Measurements from ENCODE around the gene KPTN.
A peak's percentile ranks its signal among the peaks of the same experiment; 100 is the strongest.
"Not testable (repeated sequence)": the region's sequence is repeated elsewhere in the genome, so short reads cannot be mapped to it uniquely, and the experiment has no call there.

Gene KPTN

DNA sequence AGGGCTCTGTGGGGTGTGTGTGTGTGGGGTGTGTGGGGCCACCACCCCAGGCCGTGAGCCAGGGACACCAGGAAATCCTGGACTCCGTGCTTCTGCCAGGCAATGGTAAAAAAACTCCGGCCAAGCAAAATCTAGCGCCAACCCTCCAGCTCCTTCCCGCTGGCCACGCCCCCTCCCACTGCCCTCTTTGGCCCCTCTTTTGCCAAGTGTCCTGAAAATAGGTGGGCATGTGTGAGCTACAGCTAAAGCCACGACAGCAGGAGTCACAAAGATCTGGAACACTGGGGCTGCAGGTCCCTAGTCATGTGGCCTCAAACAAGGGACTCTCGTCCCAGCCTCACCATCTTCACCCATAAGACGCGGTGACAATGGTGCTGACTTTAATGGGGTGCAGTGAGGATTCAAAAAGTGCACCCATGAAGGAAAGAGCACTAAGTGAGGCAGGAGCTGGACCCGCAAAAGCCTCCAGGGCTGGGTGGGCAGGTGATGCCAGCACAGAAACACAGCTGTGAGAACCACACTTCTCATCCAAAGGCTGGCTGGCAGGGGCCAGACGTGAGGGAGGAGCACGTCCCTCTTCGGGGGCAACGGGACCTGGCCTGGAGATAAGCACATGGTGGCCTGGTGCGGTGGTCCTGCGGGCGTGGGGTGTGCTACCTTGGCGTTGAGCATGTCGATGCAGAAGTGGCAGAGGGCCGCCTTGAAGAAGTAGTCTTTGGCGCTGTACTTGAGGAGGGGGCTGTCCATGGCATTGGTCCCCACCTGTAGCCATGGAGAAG lies 7.5 kb upstream of the KPTN start:
- Mint-ChIP-seq H3K4me1 (ENCODE audit: low read depth) (peaks cover 19% of the 10 kb centered on the region), H3K9me3 (no peaks in the 10 kb centered on the region), H3K4me3 (no peak overlapping the region), H3K27me3 (no peaks in the 10 kb centered on the region), H3K27ac (no peak overlapping the region), H3K36me3 (ENCODE audit: low read depth) (peaks cover 97% of the 10 kb centered on the region)
- intact Hi-C loops (cut with micrococcal nuclease) = no loop called here

- intact Hi-C loops (cut with micrococcal nuclease) = no loop called here
Observed at GRCh38 chr19:47490847-47491246, 6.8 kb upstream of the KPTN start.

DNA sequence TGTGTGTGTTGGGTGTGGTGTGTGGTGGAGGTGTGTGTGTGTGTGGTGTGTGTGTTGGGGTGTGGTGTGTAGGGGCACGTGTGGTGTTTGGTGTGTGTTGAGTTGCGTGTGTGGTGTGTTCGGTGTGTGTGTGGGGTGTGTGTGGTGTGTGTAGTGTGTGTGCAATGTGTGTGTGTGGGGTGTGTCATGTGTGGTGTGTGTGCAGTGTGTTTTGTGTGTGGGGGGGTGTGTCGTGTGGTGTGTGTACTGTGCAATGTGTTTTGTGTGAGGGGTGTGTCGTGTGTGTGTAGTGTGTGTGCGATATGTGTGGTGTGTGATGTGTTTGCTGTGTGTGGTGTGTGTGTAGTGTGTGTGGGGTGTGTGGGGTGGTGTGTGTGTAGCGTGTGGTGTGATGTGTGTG lies 6.0 kb upstream of the KPTN start:
- H3K27ac Mint-ChIP-seq = no peak overlapping the region
- H3K4me1 Mint-ChIP-seq (ENCODE audit: low read depth) = peaks cover 21% of the 10 kb centered on the region
- H3K27me3 Mint-ChIP-seq = no peaks in the 10 kb centered on the region
- peaks cover 87% of the 10 kb centered on the region for H3K36me3 Mint-ChIP-seq (ENCODE audit: low read depth)
- no peaks in the 10 kb centered on the region for H3K9me3 Mint-ChIP-seq
- intact Hi-C loops (cut with micrococcal nuclease) = no loop called here
- no peak overlapping the region for H3K4me3 Mint-ChIP-seq

More at GRCh38 chr19:47490847-47491246, 6.8 kb upstream of the KPTN start:
- Mint-ChIP-seq H3K27me3 (no peaks in the 10 kb centered on the region), H3K4me3 (no peak overlapping the region), H3K27ac (no peak overlapping the region), H3K4me1 (ENCODE audit: low read depth) (peaks cover 19% of the 10 kb centered on the region), H3K9me3 (no peaks in the 10 kb centered on the region), H3K36me3 (ENCODE audit: low read depth) (peaks cover 90% of the 10 kb centered on the region)

DNA sequence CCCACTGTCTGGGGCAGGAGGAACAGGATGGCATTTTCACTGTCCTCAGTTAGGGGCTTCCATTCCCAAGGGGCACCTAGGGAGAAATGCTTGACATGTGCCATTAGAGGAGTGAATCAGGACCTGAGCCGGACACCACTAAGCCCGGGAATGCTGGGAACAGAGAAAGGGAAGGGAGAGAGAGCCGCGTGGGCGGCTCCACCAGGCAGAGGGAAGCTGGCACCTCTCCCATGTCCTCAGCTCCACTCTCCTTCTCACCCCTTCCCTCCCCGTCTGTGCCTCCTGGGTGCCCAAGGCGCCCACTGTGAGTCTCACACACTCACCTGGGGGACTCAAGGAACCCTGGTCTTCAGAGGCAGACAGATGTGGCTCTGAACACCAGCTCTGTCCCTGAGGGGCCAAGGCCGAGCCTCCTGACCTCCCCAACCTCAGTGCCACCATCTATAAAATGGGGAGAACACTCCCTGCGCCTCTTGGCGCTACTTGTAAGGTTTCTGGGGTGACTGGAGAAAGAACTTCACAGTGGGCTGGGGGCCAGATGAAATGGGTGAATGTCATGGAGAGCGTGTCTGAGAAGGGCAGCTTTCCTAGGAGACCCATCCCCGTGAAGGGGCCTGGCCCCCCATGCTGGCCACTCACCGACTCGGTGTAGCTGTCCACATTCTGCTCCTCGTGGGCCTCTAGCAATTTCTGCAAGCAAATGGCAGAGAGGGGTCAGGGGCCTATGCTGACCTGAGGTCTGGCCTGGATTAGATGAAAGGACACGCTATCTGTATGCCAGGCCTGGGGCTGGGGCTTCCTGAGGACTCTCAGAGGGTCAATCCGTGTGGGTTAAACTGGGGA lies 5.3 kb upstream of the KPTN start:
- H3K4me3 Mint-ChIP-seq = no peak overlapping the region
- no peaks in the 10 kb centered on the region for H3K9me3 Mint-ChIP-seq
- intact Hi-C loops (cut with micrococcal nuclease) = loop anchor here (10.0 kb wide), 1 partner anchor 54 kb away; no protein-coding TSS in a partner anchor
- H3K27me3 Mint-ChIP-seq = no peaks in the 10 kb centered on the region
- H3K27ac Mint-ChIP-seq = no peak overlapping the region
- H3K4me1 Mint-ChIP-seq (ENCODE audit: low read depth) = peaks cover 28% of the 10 kb centered on the region
- peaks cover 82% of the 10 kb centered on the region for H3K36me3 Mint-ChIP-seq (ENCODE audit: low read depth)

DNA sequence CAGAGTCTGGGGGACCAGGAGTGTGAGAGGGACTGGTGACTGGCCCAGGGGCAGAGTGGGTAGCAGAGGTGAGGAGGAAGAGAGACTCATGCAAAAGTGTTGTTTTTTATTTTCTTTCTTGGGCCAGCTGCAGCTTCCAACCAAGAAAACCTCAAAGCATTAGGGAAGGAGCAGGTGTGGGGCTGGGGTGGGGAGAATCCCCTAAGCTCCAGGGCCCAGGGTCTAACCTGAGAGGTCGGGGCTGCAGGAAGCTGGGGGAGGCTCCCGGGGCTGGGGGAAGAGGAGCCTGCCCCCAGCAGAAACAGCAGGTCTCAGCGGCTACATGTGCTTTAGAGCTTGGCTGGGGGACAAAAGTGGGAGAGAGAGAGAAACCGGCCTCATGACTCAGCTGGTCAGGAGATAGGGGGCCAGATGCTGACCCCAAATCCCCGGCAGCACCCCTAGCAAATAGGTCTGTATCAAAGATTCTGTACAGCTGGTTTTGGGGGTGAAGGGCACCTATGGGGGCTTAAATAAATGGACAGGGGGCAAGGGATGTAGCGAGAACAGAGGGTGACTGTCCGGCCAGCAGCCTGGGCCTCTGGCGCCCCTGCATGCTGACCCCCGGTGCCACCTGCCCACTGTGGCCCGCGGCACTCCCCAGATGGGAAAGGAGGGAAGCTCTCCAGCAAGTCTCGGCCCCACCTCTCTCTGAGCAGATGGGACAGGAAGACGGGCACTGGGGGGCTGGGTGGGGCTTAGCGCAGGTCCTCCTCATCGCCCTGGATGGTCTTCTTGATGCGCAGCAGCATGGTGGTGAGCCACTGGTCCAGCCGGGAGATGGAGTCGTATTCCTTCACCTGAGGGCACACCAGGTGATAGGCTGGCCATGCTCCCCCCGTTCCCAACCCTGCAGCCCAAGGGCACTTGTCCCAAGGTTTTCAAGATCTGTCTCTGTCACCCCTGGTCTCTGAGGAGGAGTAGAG lies 3.8 kb upstream of the KPTN start:
- H3K4me3 Mint-ChIP-seq = no peak overlapping the region
- no peaks in the 10 kb centered on the region for H3K9me3 Mint-ChIP-seq
- H3K4me1 Mint-ChIP-seq (ENCODE audit: low read depth) = peaks cover 41% of the 10 kb centered on the region
- H3K27me3 Mint-ChIP-seq = no peaks in the 10 kb centered on the region
- no peak overlapping the region for H3K27ac Mint-ChIP-seq
- H3K36me3 Mint-ChIP-seq (ENCODE audit: low read depth) = peaks cover 74% of the 10 kb centered on the region
- intact Hi-C loops (cut with micrococcal nuclease) = loop anchor here (10.0 kb wide), 1 partner anchor 53 kb away; no protein-coding TSS in a partner anchor

GRCh38 chr19:47486900-47487299 lies 2.9 kb upstream of the KPTN start:
- intact Hi-C loops (cut with micrococcal nuclease) = loop anchor here (10.0 kb wide), 1 partner anchor 52 kb away; no protein-coding TSS in a partner anchor
- no peak overlapping the region for H3K4me3 Mint-ChIP-seq
- peaks cover 65% of the 10 kb centered on the region for H3K36me3 Mint-ChIP-seq (ENCODE audit: low read depth)

DNA sequence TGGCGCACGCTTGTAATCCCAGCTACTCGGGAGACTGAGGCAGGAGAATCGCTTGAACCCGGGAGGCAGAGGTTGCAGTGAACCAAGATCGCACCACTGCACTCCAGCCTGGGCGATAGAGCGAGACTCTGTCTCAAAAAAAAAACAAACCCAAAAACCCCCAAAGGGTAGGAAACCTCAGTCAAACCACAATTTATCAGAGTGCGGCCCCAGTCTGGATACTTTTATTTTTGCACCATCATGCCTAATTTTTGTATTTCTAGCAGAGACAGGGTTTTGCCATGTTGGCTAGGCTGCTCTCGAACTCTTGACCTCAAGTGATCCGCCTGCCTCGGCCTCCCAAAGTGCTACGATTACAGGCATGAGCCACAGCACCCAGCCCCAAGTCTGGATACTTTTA lies 2.2 kb upstream of the KPTN start:
- H3K4me3 Mint-ChIP-seq, H3K27ac Mint-ChIP-seq, H3K27me3 Mint-ChIP-seq, H3K9me3 Mint-ChIP-seq: not testable (repeated sequence)
- peaks cover 58% of the 10 kb centered on the region for H3K36me3 Mint-ChIP-seq (ENCODE audit: low read depth)
- intact Hi-C loops (cut with micrococcal nuclease) = loop anchor here (10.0 kb wide), 1 partner anchor 51 kb away; no protein-coding TSS in a partner anchor
- peaks cover 41% of the 10 kb centered on the region for H3K4me1 Mint-ChIP-seq (ENCODE audit: low read depth)

More at GRCh38 chr19:47486900-47487299, 2.9 kb upstream of the KPTN start:
- peaks cover 41% of the 10 kb centered on the region for H3K4me1 Mint-ChIP-seq (ENCODE audit: low read depth)
- no peaks in the 10 kb centered on the region for H3K9me3 Mint-ChIP-seq
- no peaks in the 10 kb centered on the region for H3K27me3 Mint-ChIP-seq
- H3K27ac Mint-ChIP-seq = no peak overlapping the region

DNA sequence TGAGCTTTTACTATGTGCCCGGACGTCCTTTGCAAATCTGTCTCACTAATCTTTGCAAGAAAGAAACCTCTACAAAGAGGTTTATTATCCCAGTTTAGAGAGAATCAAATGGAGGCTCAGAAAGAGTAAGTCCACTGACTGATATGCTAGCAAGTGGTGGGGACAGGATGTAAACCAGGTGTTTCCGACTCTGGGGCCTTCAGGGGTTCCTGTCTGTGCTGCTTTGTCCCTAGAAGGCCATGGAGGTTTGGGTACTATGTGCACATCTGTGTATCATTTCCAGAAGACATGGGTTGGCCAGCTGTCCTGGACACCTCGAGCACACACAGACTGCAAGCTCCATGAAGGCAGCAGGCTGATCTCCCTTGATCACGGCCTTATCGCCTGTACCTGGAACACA lies 1.2 kb upstream of the KPTN start:
- H3K27ac Mint-ChIP-seq = peak overlapping the region; percentile 99
- no peak overlapping the region for H3K4me3 Mint-ChIP-seq
- peaks cover 6% of the 10 kb centered on the region for H3K27me3 Mint-ChIP-seq
- H3K36me3 Mint-ChIP-seq (ENCODE audit: low read depth) = peaks cover 48% of the 10 kb centered on the region
- intact Hi-C loops (cut with micrococcal nuclease) = loop anchor here (10.0 kb wide), 1 partner anchor 50 kb away; no protein-coding TSS in a partner anchor
- H3K4me1 Mint-ChIP-seq (ENCODE audit: low read depth) = peaks cover 49% of the 10 kb centered on the region
- no peaks in the 10 kb centered on the region for H3K9me3 Mint-ChIP-seq

DNA sequence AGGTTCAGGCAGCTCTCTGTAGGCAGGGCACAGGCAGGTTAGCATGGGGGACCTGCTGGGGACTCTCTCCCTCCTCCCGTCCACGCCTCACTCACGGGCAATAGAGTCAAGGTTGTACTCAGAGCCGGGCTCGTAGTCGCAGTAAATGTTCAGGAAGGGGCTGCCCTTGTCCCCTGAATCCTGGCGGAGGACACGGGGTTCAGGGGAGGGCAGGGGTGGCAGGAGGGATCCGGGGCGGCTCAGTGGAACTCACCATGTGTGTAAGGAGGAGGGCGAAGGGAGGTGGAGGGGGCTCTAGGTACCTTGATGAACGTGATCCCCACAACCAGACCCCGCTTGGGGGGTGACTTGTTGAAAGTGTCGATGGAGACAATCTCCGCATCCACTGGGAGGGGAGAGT lies 819 bp downstream of the KPTN start:
- Mint-ChIP-seq H3K4me1 (ENCODE audit: low read depth) (peaks cover 41% of the 10 kb centered on the region), H3K36me3 (ENCODE audit: low read depth) (peaks cover 28% of the 10 kb centered on the region), H3K4me3 (no peak overlapping the region), H3K27me3 (peaks cover 8% of the 10 kb centered on the region), H3K27ac (peak overlapping the region; percentile 99), H3K9me3 (no peaks in the 10 kb centered on the region)
- intact Hi-C loops (cut with micrococcal nuclease) = loop anchor here (10.0 kb wide), 1 partner anchor 48 kb away; no protein-coding TSS in a partner anchor

DNA sequence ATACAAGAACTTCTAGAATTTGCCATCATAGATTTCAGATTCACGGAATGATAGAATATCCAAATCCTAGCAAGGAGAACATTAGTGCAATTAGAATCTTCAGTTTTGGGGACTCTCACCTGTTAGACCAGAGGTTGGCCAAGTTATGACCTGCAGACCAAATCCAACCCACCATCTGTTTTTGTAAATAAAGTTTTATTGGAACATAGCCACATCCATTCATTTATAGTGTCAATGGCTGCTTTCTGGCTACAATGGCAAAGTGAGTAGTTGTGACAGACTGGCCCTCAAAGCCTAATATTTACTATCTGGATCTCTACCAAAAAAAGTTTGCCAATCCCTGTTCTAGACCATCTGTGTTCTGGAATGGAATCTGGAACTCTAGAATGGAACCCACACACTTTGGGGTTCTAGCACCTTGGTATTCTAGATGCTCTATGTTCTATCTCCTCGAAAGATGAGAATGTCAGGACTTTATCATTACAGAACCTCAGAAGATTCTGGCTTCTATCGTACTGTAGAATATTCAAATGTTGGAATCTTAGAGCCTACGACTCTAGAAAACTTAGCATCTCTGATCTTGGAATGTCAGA lies 2.5 kb downstream of the KPTN start:
- Mint-ChIP-seq H3K4me3 (no peak overlapping the region), H3K9me3 (no peaks in the 10 kb centered on the region), H3K27ac (no peak overlapping the region), H3K27me3 (peaks cover 8% of the 10 kb centered on the region), H3K36me3 (ENCODE audit: low read depth) (peaks cover 14% of the 10 kb centered on the region), H3K4me1 (ENCODE audit: low read depth) (peaks cover 36% of the 10 kb centered on the region)
- intact Hi-C loops (cut with micrococcal nuclease) = loop anchor here (10.0 kb wide), 1 partner anchor 47 kb away; no protein-coding TSS in a partner anchor

DNA sequence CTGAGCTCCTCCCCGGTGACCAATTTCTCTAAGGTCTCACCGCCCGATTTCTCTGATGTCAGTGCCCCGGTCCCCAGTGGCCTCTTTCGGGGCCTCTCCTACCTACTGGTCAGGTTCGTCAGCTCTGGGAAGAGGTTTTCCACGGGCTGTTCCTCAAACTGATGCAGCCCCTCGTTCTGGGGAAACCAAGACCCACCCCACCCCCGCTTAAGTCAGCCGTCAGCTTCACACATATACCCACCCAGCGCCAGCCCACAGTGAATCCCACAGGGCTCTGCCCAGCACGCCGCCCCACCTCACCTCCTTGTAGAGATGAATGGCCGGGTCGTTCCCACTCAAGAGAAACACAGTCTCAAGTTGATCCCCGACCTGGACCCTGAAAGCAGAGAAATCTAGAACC lies 3.4 kb downstream of the KPTN start:
- peak overlapping the region; percentile 51 for H3K4me3 Mint-ChIP-seq
- no peaks in the 10 kb centered on the region for H3K9me3 Mint-ChIP-seq
- peaks cover 8% of the 10 kb centered on the region for H3K27me3 Mint-ChIP-seq
- peaks cover 36% of the 10 kb centered on the region for H3K4me1 Mint-ChIP-seq (ENCODE audit: low read depth)
- H3K27ac Mint-ChIP-seq = peak overlapping the region; percentile 24
- intact Hi-C loops (cut with micrococcal nuclease) = loop anchor here (10.0 kb wide), 1 partner anchor 46 kb away; no protein-coding TSS in a partner anchor
- peaks cover 13% of the 10 kb centered on the region for H3K36me3 Mint-ChIP-seq (ENCODE audit: low read depth)

- Mint-ChIP-seq H3K27me3 (peaks cover 8% of the 10 kb centered on the region), H3K9me3 (no peaks in the 10 kb centered on the region), H3K36me3 (ENCODE audit: low read depth) (peaks cover 9% of the 10 kb centered on the region), H3K27ac (peak overlapping the region; percentile 24), H3K4me1 (ENCODE audit: low read depth) (peaks cover 38% of the 10 kb centered on the region), H3K4me3 (peak overlapping the region; percentile 51)
- intact Hi-C loops (cut with micrococcal nuclease) = loop anchor here (10.0 kb wide), 1 partner anchor 45 kb away; no protein-coding TSS in a partner anchor
Observed at GRCh38 chr19:47479701-47480503, 4.1 kb downstream of the KPTN start.
